H1 (cell line): ENCODE data around the gene LONRF2. TPM values are rescaled to one million over a fixed set of nuclear protein-coding genes. Genes with fewer than 3 reads are reported as not detected.

Source experiments
- CTCF ChIA-PET: fragments of 300-600 bp; sonication (Branson Sonifier 250); formaldehyde crosslinking; loops from one replicate; lab custom pipeline; 2021; ENCODE audit not compliant: partially characterized antibody; lab: Charles Lee
- POLR2A ChIA-PET: fragments of 300-600 bp; sonication (Branson Sonifier 250); formaldehyde crosslinking; loops from one replicate; lab custom pipeline; 2021; ENCODE audit warnings: inconsistent platforms; ENCODE audit not compliant: partially characterized antibody; lab: Charles Lee
- DNase-seq, 2 experiments: peaks; one replicate each; pipeline versions ENCODE4 v3.0.0 to v3.0.0-alpha.2; 2010 to 2022; ENCODE audit warnings: low spot score in 2 of 2, low read depth in 1 of 2, mixed read lengths in 1 of 2
- FAIRE-seq: peaks from 2 replicates; lab custom pipeline; 2011; peaks lifted over from hg19 to GRCh38; lab: Jason Lieb, UNC
- H2AFZ ChIP-seq: 2 replicates; pipeline ENCODE4 v1.8.1; 2012; ENCODE audit warnings: low read length, inconsistent platforms
- H2AK5ac ChIP-seq: 2 replicates; pipeline ENCODE4 v1.6.1; 2013; ENCODE audit warnings: low read depth, low read length
- H2BK120ac ChIP-seq: replicated peaks from 2 replicates; pipeline ENCODE3; 2013; ENCODE audit warnings: low read depth, low read length, inconsistent platforms
- H2BK12ac ChIP-seq: 2 replicates; pipeline ENCODE4 v1.6.1; 2013; ENCODE audit warnings: low read depth, low read length
- H2BK15ac ChIP-seq: 2 replicates; pipeline ENCODE4 v1.6.1; 2013; ENCODE audit warnings: low read length
- H2BK20ac ChIP-seq: 2 replicates; pipeline ENCODE4 v1.6.1; 2013; ENCODE audit warnings: low read length
- H2BK5ac ChIP-seq: 2 replicates; pipeline ENCODE4 v1.6.1; 2013; ENCODE audit warnings: low read depth, low read length
- H3K14ac ChIP-seq: 2 replicates; pipeline ENCODE4 v1.6.1; 2013; ENCODE audit warnings: inconsistent platforms; ENCODE audit not compliant: insufficient read length
- H3K18ac ChIP-seq: 2 replicates; pipeline ENCODE4 v1.6.1; 2013; ENCODE audit warnings: low read length; ENCODE audit errors: extremely low read depth
- H3K23ac ChIP-seq: 2 replicates; pipeline ENCODE4 v1.6.1; 2013; ENCODE audit warnings: inconsistent platforms; ENCODE audit not compliant: insufficient read length
- H3K23me2 ChIP-seq: 2 replicates; pipeline ENCODE4 v1.6.1; 2013; ENCODE audit warnings: low read depth, low read length
- H3K27ac ChIP-seq: 2 replicates; pipeline ENCODE4 v1.6.1; 2011; ENCODE audit warnings: low read depth, low read length, inconsistent platforms
- H3K27me3 ChIP-seq, 4 experiments: replicated peaks in 1 of 4; 1 replicate in 1 of 4; 2 replicates in 3 of 4; pipeline versions ENCODE4 v1.6.1 to v1.8.1; 2011 to 2013; ENCODE audit warnings: low read length in 3 of 4, mild to moderate bottlenecking in 3 of 4, inconsistent platforms in 2 of 4, mixed read lengths in 2 of 4, moderate library complexity in 1 of 4; ENCODE audit not compliant: control insufficient read depth in 3 of 4, insufficient read depth in 3 of 4; ENCODE audit errors: extremely low read depth in 1 of 4
- H3K36me3 ChIP-seq, 4 experiments: 2 replicates each; pipeline versions ENCODE4 v1.6.1 to v1.8.1; 2011 to 2013; ENCODE audit warnings: mild to moderate bottlenecking in 4 of 4, low read length in 3 of 4, moderate library complexity in 2 of 4, control low read depth in 1 of 4, inconsistent platforms in 1 of 4; ENCODE audit not compliant: insufficient read depth in 4 of 4, control insufficient read depth in 2 of 4
- H3K4ac ChIP-seq: replicated peaks from 2 replicates; pipeline ENCODE3; 2013; ENCODE audit warnings: low read length, low read depth, mixed read lengths, inconsistent platforms; ENCODE audit not compliant: insufficient read length
- H3K4me1 ChIP-seq, 4 experiments: replicated peaks in 1 of 4; 1 replicate in 1 of 4; 2 replicates in 3 of 4; pipeline versions ENCODE4 v1.6.1 to v1.8.1; 2011 to 2013; ENCODE audit warnings: low read length in 3 of 4, inconsistent platforms in 2 of 4, mixed read lengths in 1 of 4; ENCODE audit not compliant: insufficient read depth in 4 of 4, control insufficient read depth in 3 of 4
- H3K4me2 ChIP-seq, 2 experiments: 2 replicates each; pipeline versions ENCODE4 v1.6.1 to v1.8.1; 2011 to 2013; ENCODE audit warnings: low read depth in 2 of 2, low read length in 2 of 2, control low read depth in 1 of 2, inconsistent platforms in 1 of 2, mild to moderate bottlenecking in 1 of 2; ENCODE audit not compliant: insufficient read depth in 1 of 2
- H3K4me3 ChIP-seq, 4 experiments: fragments of 200-600, 300-600 bp in 1 of 4; sonication (generic), shearing (Covaris generic), sonication (Bioruptor Twin) in 1 of 4; 2 replicates each; pipeline versions ENCODE4 v1.5.1 to v1.8.1; 2011 to 2016; ENCODE audit warnings: low read length in 4 of 4, low read depth in 3 of 4, control low read depth in 2 of 4, inconsistent platforms in 2 of 4, mild to moderate bottlenecking in 2 of 4, mixed read lengths in 1 of 4, moderate library complexity in 1 of 4; ENCODE audit not compliant: insufficient read depth in 2 of 4; ENCODE audit errors: extremely low read depth in 1 of 4
- H3K56ac ChIP-seq: replicated peaks from 2 replicates; pipeline ENCODE3; 2013; ENCODE audit warnings: low read depth, mild to moderate bottlenecking, mixed read lengths, low read length, inconsistent platforms; ENCODE audit not compliant: insufficient read length
- H3K79me1 ChIP-seq: 2 replicates; pipeline ENCODE4 v1.6.1; 2013; ENCODE audit warnings: low read depth, low read length, control low read depth
- H3K79me2 ChIP-seq, 2 experiments: 2 replicates each; pipeline versions ENCODE4 v1.6.1 to v1.8.1; 2012 to 2013; ENCODE audit warnings: low read length in 2 of 2, mild to moderate bottlenecking in 2 of 2, inconsistent platforms in 1 of 2; ENCODE audit not compliant: insufficient read depth in 2 of 2, control insufficient read depth in 1 of 2
- H3K9ac ChIP-seq, 4 experiments: replicated peaks in 1 of 4; 1 replicate in 1 of 4; 2 replicates in 3 of 4; pipeline versions ENCODE4 v1.6.1 to v1.8.1; 2011 to 2013; ENCODE audit warnings: low read depth in 3 of 4, low read length in 3 of 4, control low read depth in 2 of 4, mild to moderate bottlenecking in 2 of 4, moderate library complexity in 2 of 4, inconsistent platforms in 1 of 4; ENCODE audit errors: extremely low read depth in 1 of 4
- H3K9me3 ChIP-seq, 2 experiments: 2 replicates each; pipeline versions ENCODE4 v1.6.1 to v1.8.1; 2012 to 2013; ENCODE audit warnings: mild to moderate bottlenecking in 2 of 2, moderate library complexity in 2 of 2, control low read depth in 1 of 2, inconsistent platforms in 1 of 2, low read depth in 1 of 2, low read length in 1 of 2, mixed read lengths in 1 of 2; ENCODE audit not compliant: insufficient read depth in 2 of 2
- H4K20me1 ChIP-seq, 2 experiments: replicated peaks in 1 of 2; 2 replicates each; pipeline versions ENCODE3 to v1.8.1; 2011 to 2013; ENCODE audit warnings: inconsistent platforms in 2 of 2, low read length in 2 of 2, mild to moderate bottlenecking in 1 of 2; ENCODE audit not compliant: insufficient read depth in 2 of 2, control insufficient read depth in 1 of 2
- H4K5ac ChIP-seq: 2 replicates; pipeline ENCODE4 v1.6.1; 2013; ENCODE audit warnings: low read length, low read depth, mixed read lengths, inconsistent platforms; ENCODE audit not compliant: insufficient read length
- H4K8ac ChIP-seq: 2 replicates; pipeline ENCODE4 v1.8.0; 2013; ENCODE audit warnings: mild to moderate bottlenecking, moderate library complexity, low read length, inconsistent platforms; ENCODE audit not compliant: insufficient read depth; ENCODE audit errors: extremely low read depth
- H4K91ac ChIP-seq: replicated peaks from 2 replicates; pipeline ENCODE3; 2013; ENCODE audit warnings: low read length, mixed read lengths, inconsistent platforms; ENCODE audit not compliant: insufficient read length
- CTBP2 ChIP-seq: IDR thresholded peaks from 2 replicates; pipeline ENCODE4 v1.7.0; 2011; ENCODE audit warnings: borderline replicate concordance, mild to moderate bottlenecking, moderate library complexity, mixed read lengths, low read length; ENCODE audit not compliant: insufficient read depth, insufficient read length
- CTCF ChIP-seq, 3 experiments: IDR thresholded peaks; 1 replicate in 2 of 3; 2 replicates in 1 of 3; pipeline versions ENCODE4 v1.5.1 to v1.6.1; 2011; ENCODE audit warnings: low read length in 3 of 3, mild to moderate bottlenecking in 3 of 3, inconsistent platforms in 2 of 3, low read depth in 1 of 3, moderate library complexity in 1 of 3; ENCODE audit not compliant: insufficient read depth in 1 of 3; ENCODE audit errors: control extremely low read depth in 1 of 3
- WGBS, 2 experiments: shearing (Covaris generic) in 1 of 2; methylation state at CpG; one replicate each; pipeline versions ENCODE4 v1.1.6 to v1.1.7; 2013 to 2015; ENCODE audit warnings: low lambda C conversion rate in 2 of 2, mixed read lengths in 2 of 2, inconsistent platforms in 1 of 2, low coverage in 1 of 2, missing lambda C conversion rate in 1 of 2; ENCODE audit not compliant: insufficient replicate concordance in 2 of 2, insufficient coverage in 1 of 2, insufficient read length in 1 of 2; ENCODE audit errors: extremely low coverage in 1 of 2, missing lambda C conversion rate in 1 of 2; 5-methylcytosine and 5-hydroxymethylcytosine counted together
- polyA plus RNA-seq, 7 experiments: library from polyadenylated mRNA; depleted of rRNA in 3 of 7; stranded (reverse) in 5 of 7; unstranded in 2 of 7; fragments of >200 nt in 5 of 7; fragments of 200-250 nt in 2 of 7; gene quantifications; 1 replicate in 5 of 7; 2 replicates in 1 of 7; 4 replicates in 1 of 7; pipeline versions ENCODE4 v1.2.1 to v1.2.3, GENCODE V29; 2011 to 2013; ENCODE audit warnings: missing spikeins in 2 of 7, mixed read lengths in 2 of 7
- total RNA-seq: library from RNA; stranded (reverse); fragmentation: NEBNext Ultra II Directional; extraction: Animal tissue kit (Norgen Biotek cat#: 25700); gene quantifications from 2 replicates; pipeline ENCODE4 v1.2.1, GENCODE V29; 2021

LONRF2 gene
- total and polyA plus RNA-seq, 2 of the 8 experiments (the other 6 are each of a cell fraction or from before 2014, with no cell fraction given) = 0.24 to 0.74 TPM

- Histone ChIP-seq H3K4me3 (no peak overlapping the region), H3K79me2 (no peaks in the 10 kb centered on the region), H3K27me3 (no peaks in the 10 kb centered on the region), H3K4me2 (no peak overlapping the region), H2BK20ac (no peak overlapping the region), H4K5ac (no peak overlapping the region), H2BK120ac (no peak overlapping the region), H3K23me2 (no peaks in the 10 kb centered on the region), H4K8ac (no peak overlapping the region), H3K36me3 (no peaks in the 10 kb centered on the region), H3K9me3 (no peaks in the 10 kb centered on the region), H3K79me1 (no peaks in the 10 kb centered on the region), H2BK5ac (no peak overlapping the region), H3K56ac (no peak overlapping the region), H3K18ac (no peak overlapping the region), H2AFZ (no peak overlapping the region), H3K14ac (no peak overlapping the region), H3K23ac (no peak overlapping the region), H3K27ac (no peak overlapping the region), H4K20me1 (no peaks in the 10 kb centered on the region), H3K9ac (no peak overlapping the region), H3K4me1 (no peaks in the 10 kb centered on the region; a peak in 1 of 7 replicates), H3K4ac (no peak overlapping the region), H4K91ac (no peak overlapping the region), H2BK12ac (no peak overlapping the region), H2BK15ac (no peak overlapping the region), H2AK5ac (no peak overlapping the region)
- FAIRE-seq (no peak), DNase-seq (no peak)
- ChIA-PET POLR2A (no interaction called here), CTCF (interaction anchor here (0.6 to 10.8 kb wide), 9 partner anchors 11 to 152 kb away, joined by 3 to 178 read pairs (median 46); partner anchors contain the start of genes CHST10 and LONRF2)
- TF ChIP-seq CTBP2 (no peak), CTCF (IDR thresholded peaks at IDR 0.05; ENCODE audit: control extremely low read depth in 1 of 3, insufficient read depth in 1 of 3, low read depth in 1 of 3, low read length in 3 of 3) (no peak)
- 90% methylated on average over 4 of the region's 4 CpGs; no CpG with 5 or more reads in 1 of the 2 experiments for WGBS, 2 experiments
These were observed 57.6 kb downstream of the LONRF2 start for GRCh38 chr2:100264651-100265050.
